ENCODE data around the gene GEN1.

The GEN1 gene

GRCh38 chr2:17753803-17754663 is at the start of gene GEN1, which contains the start of gene SMC6:
GEN1 (plus strand) TSS chr2:17754138; CDS start chr2:17759944, 5,806 bp downstream.
SMC6 (minus strand) TSS chr2:17753810; CDS start chr2:17745946, 7,864 bp downstream.
- DNase-seq = peak; percentile 82 to 92 (median 88)

- no peak for DNase-seq
These were observed 47.1 kb upstream of the GEN1 start for GRCh38 chr2:17706845-17707244.

- no peak for DNase-seq
These were observed 45.4 kb upstream of the GEN1 start for GRCh38 chr2:17708501-17708900.

GRCh38 chr2:17709897-17710296 is 44.0 kb upstream of the GEN1 start:
- DNase-seq = no peak

- DNase-seq = no peak
These were observed 43.2 kb upstream of the GEN1 start for GRCh38 chr2:17710547-17711248.

- DNase-seq = no peak
These were observed 40.6 kb upstream of the GEN1 start for GRCh38 chr2:17713291-17713690.

GRCh38 chr2:17717666-17718065 is 36.3 kb upstream of the GEN1 start:
- DNase-seq = no peak

GRCh38 chr2:17718689-17719088 is 35.2 kb upstream of the GEN1 start:
- DNase-seq = no peak

- no peak for DNase-seq
These were observed 34.2 kb upstream of the GEN1 start for GRCh38 chr2:17719562-17720371.

GRCh38 chr2:17728210-17728609 is 25.7 kb upstream of the GEN1 start:
- DNase-seq = no peak

GRCh38 chr2:17729880-17730279 is 24.1 kb upstream of the GEN1 start:
- DNase-seq = no peak

- no peak for DNase-seq
These were observed 20.3 kb upstream of the GEN1 start for GRCh38 chr2:17733599-17733998.

GRCh38 chr2:17735864-17736263 is 18.1 kb upstream of the GEN1 start:
- DNase-seq = no peak

- no peak for DNase-seq
These were observed 16.9 kb upstream of the GEN1 start for GRCh38 chr2:17736989-17737388.

- no peak for DNase-seq
These were observed 13.7 kb upstream of the GEN1 start for GRCh38 chr2:17740203-17740602.

GRCh38 chr2:17747684-17748452 is 6.1 kb upstream of the GEN1 start:
- DNase-seq = no peak

GRCh38 chr2:17748745-17749144 is 5.2 kb upstream of the GEN1 start:
- no peak for DNase-seq

- DNase-seq = no peak
These were observed 4.0 kb upstream of the GEN1 start for GRCh38 chr2:17749753-17750438.

- no peak for DNase-seq
These were observed 1.7 kb upstream of the GEN1 start for GRCh38 chr2:17752246-17752645.

GRCh38 chr2:17752892-17753802 is 791 bp upstream of the GEN1 start:
- peak in 3 of 4 experiments; percentile 10 to 30 (median 25) for DNase-seq
